Measurements from ENCODE around the gene XYLT2. TPM values are rescaled to one million over a fixed set of nuclear protein-coding genes. Genes with fewer than 3 reads are reported as not detected.

XYLT2 gene
- total and polyA plus RNA-seq, 5 donors = 13.2 to 19.1 (median 18.2) TPM

DNA sequence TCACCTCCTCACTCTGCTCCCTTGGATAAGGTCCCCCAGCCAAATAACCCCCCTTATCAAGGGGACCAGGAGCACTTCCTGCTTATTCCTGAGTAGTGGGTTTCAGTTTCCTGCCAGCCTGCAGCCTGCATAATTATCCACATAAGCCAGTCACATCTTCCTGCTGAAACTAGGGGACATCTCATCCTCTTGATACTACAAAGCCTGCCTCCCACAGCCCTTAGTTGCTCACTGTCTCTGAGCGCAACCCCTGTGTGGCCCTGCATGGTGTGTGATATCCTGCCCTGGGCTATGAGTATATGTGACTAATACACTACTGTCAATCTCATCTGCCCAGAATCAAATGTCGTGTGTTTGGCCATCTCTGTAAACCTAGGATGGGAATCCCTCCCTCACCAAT lies 8.0 kb upstream of the XYLT2 start:
- 83% methylated on average over 2 of the region's 2 CpGs for WGBS
- no peaks in the 10 kb centered on the region for H3K4me1 ChIP-seq (ENCODE audit: control insufficient read depth, insufficient read depth, low read length)
- H3K27me3 ChIP-seq (ENCODE audit: control insufficient read depth, insufficient read depth) = no peaks in the 10 kb centered on the region
- no peak overlapping the region for H3K27ac ChIP-seq (ENCODE audit: low read length)
- intact Hi-C loops (cut with DNase I) = no loop called here
- no peaks in the 10 kb centered on the region for H3K9me3 ChIP-seq (ENCODE audit: control insufficient read depth, low read length)
- no peak overlapping the region for H3K4me3 ChIP-seq (ENCODE audit: low read length)
- ATAC-seq (no peak), DNase-seq (no peak)

DNA sequence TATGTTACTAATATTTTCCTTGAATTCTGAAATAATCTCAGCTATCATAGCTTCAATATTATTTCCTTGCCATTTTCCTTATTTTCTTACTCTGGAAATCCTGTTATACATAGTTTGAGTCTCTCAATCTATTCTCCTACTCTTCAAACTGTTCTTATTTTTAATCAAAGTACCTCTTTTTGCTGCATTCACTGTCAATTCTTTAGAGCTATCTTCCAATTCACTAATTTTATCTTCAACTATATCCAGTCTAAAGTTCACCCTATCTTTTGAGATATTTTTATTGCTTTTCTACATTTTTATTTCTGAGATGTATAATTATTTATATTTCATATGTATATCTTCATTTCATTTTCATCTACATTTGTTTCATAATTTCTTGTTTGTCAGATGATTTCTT lies 7.3 kb upstream of the XYLT2 start:
- ATAC-seq (no peak), DNase-seq (no peak)
- intact Hi-C loops (cut with DNase I) = no loop called here

GRCh38 chr17:50339381-50339780 lies 6.5 kb upstream of the XYLT2 start:
- intact Hi-C loops (cut with DNase I) = no loop called here
- no peak overlapping the region for H3K4me3 ChIP-seq (ENCODE audit: low read length)
- H3K9me3 ChIP-seq (ENCODE audit: control insufficient read depth, low read length) = no peaks in the 10 kb centered on the region
- no peak overlapping the region for H3K27ac ChIP-seq (ENCODE audit: low read length)
- no peaks in the 10 kb centered on the region for H3K27me3 ChIP-seq (ENCODE audit: control insufficient read depth, insufficient read depth)
- no peaks in the 10 kb centered on the region for H3K4me1 ChIP-seq (ENCODE audit: control insufficient read depth, insufficient read depth, low read length)
- DNase-seq (no peak), ATAC-seq (no peak)

More for the DNA sequence above, 7.3 kb upstream of the XYLT2 start:
- Histone ChIP-seq H3K9me3 (ENCODE audit: control insufficient read depth, low read length) (no peaks in the 10 kb centered on the region), H3K4me3 (ENCODE audit: low read length) (no peak overlapping the region), H3K27ac (ENCODE audit: low read length) (no peak overlapping the region), H3K4me1 (ENCODE audit: control insufficient read depth, insufficient read depth, low read length) (no peaks in the 10 kb centered on the region), H3K27me3 (ENCODE audit: control insufficient read depth, insufficient read depth) (no peaks in the 10 kb centered on the region)

DNA sequence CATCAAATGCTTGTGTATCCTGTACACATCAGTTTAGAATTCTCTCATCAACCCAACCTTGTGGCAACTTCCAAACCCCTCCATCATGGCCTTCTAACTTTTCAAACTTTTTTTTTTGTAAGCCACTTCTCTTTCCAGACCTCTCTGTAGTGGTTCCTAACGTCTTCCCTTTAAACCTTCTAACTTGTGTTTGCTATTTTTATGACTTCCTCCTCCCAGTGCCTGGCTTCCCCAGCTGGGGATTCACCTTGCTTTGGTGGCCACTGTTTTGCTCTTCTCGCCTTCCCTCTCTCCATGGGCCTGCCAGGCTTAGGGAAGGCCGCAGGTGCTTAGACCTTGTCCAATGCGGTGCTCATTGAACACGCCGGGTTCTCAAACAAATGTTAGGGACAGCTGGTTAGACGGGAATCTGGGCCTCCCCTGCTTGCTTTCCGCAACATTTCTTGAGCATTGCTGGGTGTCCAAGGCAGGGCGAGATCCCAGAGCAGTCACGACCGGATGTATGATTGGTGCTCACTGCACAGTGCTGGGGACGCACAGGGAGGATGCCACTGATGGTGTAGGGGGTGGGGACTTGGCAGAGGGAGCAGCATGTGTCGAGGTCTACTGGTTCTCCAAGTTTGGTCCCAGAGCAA lies 1.1 kb upstream of the XYLT2 start:
- H3K9me3 ChIP-seq (ENCODE audit: control insufficient read depth, low read length) = no peaks in the 10 kb centered on the region
- intact Hi-C loops (cut with DNase I) = no loop called here
- ATAC-seq = peak; percentile 4 to 39
- no peak for DNase-seq
- no peak overlapping the region for H3K27ac ChIP-seq (ENCODE audit: low read length)
- 60% methylated on average over 13 of the region's 13 CpGs for WGBS
- no peaks in the 10 kb centered on the region for H3K27me3 ChIP-seq (ENCODE audit: control insufficient read depth, insufficient read depth)
- peaks cover 9% of the 10 kb centered on the region for H3K4me1 ChIP-seq (ENCODE audit: control insufficient read depth, insufficient read depth, low read length)
- H3K4me3 ChIP-seq (ENCODE audit: low read length) = no peak overlapping the region

DNA sequence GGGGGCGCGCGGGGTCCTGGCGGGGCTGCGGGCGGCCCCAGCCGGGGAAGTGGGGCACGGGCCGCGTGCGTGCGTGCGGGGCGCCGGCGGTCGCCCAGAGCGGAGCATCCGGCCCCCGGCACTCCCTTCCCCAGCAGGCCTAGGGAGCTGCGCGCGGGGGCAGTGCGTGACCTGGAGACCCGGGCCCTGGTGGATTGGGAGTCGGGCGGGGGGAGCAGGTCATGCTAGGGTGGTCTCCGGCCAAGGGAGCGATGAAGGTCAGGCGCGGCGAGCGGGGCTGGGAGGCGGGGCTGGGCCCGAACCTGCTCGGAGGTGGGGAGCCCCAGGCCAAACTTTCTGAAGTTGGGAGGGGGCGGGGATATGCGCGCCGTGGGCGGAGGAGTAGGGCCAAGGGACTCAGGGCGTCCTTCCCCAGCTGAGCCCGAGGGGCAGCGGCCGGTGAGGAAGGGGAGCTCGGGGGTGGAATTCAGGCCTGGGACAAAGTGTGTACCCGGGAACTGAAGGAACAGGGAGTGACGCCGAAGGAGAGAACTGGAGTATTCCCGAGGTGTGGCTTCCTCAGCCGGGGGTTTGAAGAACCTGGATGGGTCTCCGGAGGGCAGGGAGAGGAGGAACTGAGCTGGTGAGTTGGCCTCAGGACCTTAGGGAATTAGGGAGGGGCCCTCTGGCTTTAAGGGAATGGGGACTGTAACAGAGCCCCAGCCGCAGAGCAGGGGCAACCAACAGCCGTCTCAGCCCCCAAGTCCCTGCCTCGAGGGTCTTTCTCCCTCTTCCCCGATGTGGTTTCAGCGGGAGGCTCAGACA lies 589 bp downstream of the XYLT2 start:
- DNase-seq (peak in 2 of 3 donors; percentile 79 to 85), ATAC-seq (peak; percentile 44 to 58)
- H3K9me3 ChIP-seq (ENCODE audit: control insufficient read depth, low read length) = no peaks in the 10 kb centered on the region
- intact Hi-C loops (cut with DNase I) = no loop called here
- H3K27ac ChIP-seq (ENCODE audit: low read length) = no peak overlapping the region
- H3K4me1 ChIP-seq (ENCODE audit: control insufficient read depth, insufficient read depth, low read length) = peaks cover 9% of the 10 kb centered on the region
- no peaks in the 10 kb centered on the region for H3K27me3 ChIP-seq (ENCODE audit: control insufficient read depth, insufficient read depth)
- WGBS = 1% methylated on average over 57 of the region's 57 CpGs
- H3K4me3 ChIP-seq (ENCODE audit: low read length) = peak overlapping the region; percentile 70

DNA sequence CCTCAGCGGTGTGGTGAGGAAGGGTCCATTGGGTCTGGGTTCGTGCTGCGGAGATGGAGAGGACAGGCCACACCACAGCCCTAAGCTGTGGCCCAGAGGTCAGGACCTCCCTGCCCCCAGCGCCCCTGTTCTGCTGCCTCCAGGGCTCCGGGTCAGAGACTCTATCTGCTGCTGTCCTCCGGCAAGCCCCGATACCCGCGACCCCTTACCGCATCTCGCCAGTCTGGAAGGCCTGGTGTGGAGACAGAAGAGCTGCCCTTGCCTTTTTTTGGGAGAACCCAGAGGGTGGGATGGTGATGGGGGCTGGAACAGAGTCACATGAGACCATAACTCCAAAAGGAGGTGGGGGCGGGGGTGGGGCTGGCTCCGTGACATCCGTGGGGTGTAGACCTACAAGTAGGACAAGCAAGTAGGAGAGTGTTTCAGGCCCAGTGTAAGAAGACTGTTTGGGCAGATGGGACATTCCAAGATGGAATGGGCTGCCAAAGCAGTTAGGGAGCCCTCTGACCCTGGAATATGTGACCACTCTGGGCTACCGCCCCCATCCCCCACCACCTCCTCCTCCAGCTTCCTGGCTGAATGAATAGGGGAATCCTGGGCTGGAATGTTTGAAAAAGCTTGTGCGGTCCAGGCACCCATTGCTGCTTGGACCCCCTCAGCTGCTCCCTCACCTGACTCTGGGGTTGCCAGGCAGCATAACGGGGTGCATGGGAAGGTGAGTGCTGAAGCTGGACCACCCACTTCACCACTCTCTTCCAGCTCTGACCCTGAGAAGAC lies 1.4 kb downstream of the XYLT2 start:
- H3K27ac ChIP-seq (ENCODE audit: low read length) = no peak overlapping the region
- H3K9me3 ChIP-seq (ENCODE audit: control insufficient read depth, low read length) = no peaks in the 10 kb centered on the region
- peaks cover 9% of the 10 kb centered on the region for H3K4me1 ChIP-seq (ENCODE audit: control insufficient read depth, insufficient read depth, low read length)
- H3K27me3 ChIP-seq (ENCODE audit: control insufficient read depth, insufficient read depth) = no peaks in the 10 kb centered on the region
- ATAC-seq (peak; percentile 2 to 11), DNase-seq (no peak)
- 24% methylated on average over 17 of the region's 17 CpGs for WGBS
- H3K4me3 ChIP-seq (ENCODE audit: low read length) = peak overlapping the region; percentile 70
- intact Hi-C loops (cut with DNase I) = no loop called here

DNA sequence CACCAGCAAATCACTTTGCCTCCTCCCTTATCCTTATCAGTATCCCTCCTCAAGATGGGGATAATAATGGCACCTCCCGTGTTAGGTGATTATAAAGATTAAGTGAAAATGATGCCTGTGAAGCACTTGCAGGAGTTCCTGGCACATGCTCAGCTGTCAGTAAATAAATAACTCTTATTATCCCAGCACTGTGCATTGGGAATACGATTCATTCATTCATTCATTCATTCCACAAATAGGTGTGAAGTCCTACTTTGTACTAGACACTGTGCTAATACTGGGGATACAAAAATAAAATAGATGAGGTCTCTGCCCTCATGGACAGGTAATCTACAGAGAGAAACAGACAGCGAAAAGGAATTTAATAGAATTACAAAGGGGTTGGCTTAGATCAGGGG lies 2.0 kb downstream of the XYLT2 start:
- H3K9me3 ChIP-seq (ENCODE audit: control insufficient read depth, low read length) = no peaks in the 10 kb centered on the region
- ATAC-seq (no peak), DNase-seq (no peak)
- intact Hi-C loops (cut with DNase I) = no loop called here
- 71% methylated on average over 3 of the region's 3 CpGs for WGBS
- peaks cover 9% of the 10 kb centered on the region for H3K4me1 ChIP-seq (ENCODE audit: control insufficient read depth, insufficient read depth, low read length)
- H3K27me3 ChIP-seq (ENCODE audit: control insufficient read depth, insufficient read depth) = no peaks in the 10 kb centered on the region
- H3K27ac ChIP-seq (ENCODE audit: low read length) = no peak overlapping the region
- no peak overlapping the region for H3K4me3 ChIP-seq (ENCODE audit: low read length)

DNA sequence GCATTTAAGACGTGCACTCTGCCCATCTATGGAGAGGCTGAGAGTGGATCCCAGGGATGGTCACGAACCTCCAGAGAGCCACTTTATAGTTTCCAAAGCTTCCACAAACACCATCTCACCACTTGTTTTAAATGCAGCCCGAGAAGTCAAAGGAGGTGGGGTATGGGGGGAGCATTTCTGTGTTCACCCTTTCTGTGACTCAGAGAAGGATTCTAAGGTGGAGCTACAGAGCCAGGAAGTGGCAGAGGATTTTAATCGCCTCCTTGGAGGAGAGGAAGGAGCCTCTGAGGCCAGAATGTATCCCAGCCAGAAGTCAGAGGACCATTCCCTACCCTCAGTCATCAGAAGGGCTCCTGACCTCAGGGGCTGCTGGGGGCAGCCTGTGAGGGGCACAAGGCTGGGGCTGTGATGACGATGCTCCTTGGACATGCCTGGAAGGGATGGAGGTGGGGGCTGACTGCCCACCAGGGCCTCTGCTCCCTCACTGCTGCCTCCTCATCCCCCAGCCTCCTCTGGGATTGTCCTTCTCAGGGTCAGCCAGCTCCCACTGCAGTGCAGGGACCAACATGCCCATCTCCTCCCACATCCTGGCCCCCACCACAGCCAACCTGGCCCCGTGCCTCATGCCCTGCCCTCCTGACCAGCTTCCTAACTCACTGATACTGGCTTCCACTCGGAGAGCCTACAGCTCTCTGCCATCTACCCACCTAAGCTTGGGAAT lies 2.8 kb downstream of the XYLT2 start:
- no peaks in the 10 kb centered on the region for H3K9me3 ChIP-seq (ENCODE audit: control insufficient read depth, low read length)
- no peaks in the 10 kb centered on the region for H3K27me3 ChIP-seq (ENCODE audit: control insufficient read depth, insufficient read depth)
- intact Hi-C loops (cut with DNase I) = no loop called here
- peaks cover 9% of the 10 kb centered on the region for H3K4me1 ChIP-seq (ENCODE audit: control insufficient read depth, insufficient read depth, low read length)
- H3K4me3 ChIP-seq (ENCODE audit: low read length) = no peak overlapping the region
- DNase-seq (no peak), ATAC-seq (no peak)
- H3K27ac ChIP-seq (ENCODE audit: low read length) = no peak overlapping the region
- WGBS = 66% methylated on average over 7 of the region's 7 CpGs

- WGBS = 96% methylated on average over 5 of the region's 5 CpGs
- intact Hi-C loops (cut with DNase I) = no loop called here
- H3K27ac ChIP-seq (ENCODE audit: low read length) = no peak overlapping the region
- H3K9me3 ChIP-seq (ENCODE audit: control insufficient read depth, low read length) = no peaks in the 10 kb centered on the region
- H3K4me1 ChIP-seq (ENCODE audit: control insufficient read depth, insufficient read depth, low read length) = peaks cover 9% of the 10 kb centered on the region
- DNase-seq (no peak), ATAC-seq (no peak)
- H3K4me3 ChIP-seq (ENCODE audit: low read length) = no peak overlapping the region
- H3K27me3 ChIP-seq (ENCODE audit: control insufficient read depth, insufficient read depth) = no peaks in the 10 kb centered on the region
Observed at GRCh38 chr17:50349243-50349600, 3.3 kb downstream of the XYLT2 start.

- ATAC-seq (no peak), DNase-seq (no peak)
- H3K9me3 ChIP-seq (ENCODE audit: control insufficient read depth, low read length) = no peaks in the 10 kb centered on the region
- H3K27ac ChIP-seq (ENCODE audit: low read length) = no peak overlapping the region
- H3K4me1 ChIP-seq (ENCODE audit: control insufficient read depth, insufficient read depth, low read length) = peaks cover 9% of the 10 kb centered on the region
- H3K27me3 ChIP-seq (ENCODE audit: control insufficient read depth, insufficient read depth) = no peaks in the 10 kb centered on the region
- intact Hi-C loops (cut with DNase I) = no loop called here
- WGBS = 92% methylated on average over 2 of the region's 2 CpGs
- H3K4me3 ChIP-seq (ENCODE audit: low read length) = no peak overlapping the region
Observed at GRCh38 chr17:50350733-50351132, 4.8 kb downstream of the XYLT2 start.

Data from right cardiac atrium (tissue), 5 donors.